Heart left ventricle (tissue), 13 donors: ENCODE data around the gene SLC6A4.

Source experiments
- POLR2A ChIP-seq, 2 donors: fragments of 450-650 bp; IDR thresholded peaks; one replicate each; pipeline ENCODE4 v1.6.1; 2017; ENCODE audit warnings: antibody characterized with exemption in 2 of 2, mild to moderate bottlenecking in 2 of 2, moderate library complexity in 2 of 2
- TF ChIP-seq, protein P1 (sequence below), 12 donors: fragments of 200-600 bp; sonication (generic) in 4 of 12; IDR thresholded peaks; one replicate each; pipeline versions ENCODE4 v1.5.0 to v1.8.0; 2018 to 2022; ENCODE audit warnings: antibody characterized with exemption in 12 of 12, mild to moderate bottlenecking in 5 of 12
- donor health status: ischemic (EF 13 %, LVEDD 7.1; RV severe dilation, severe dysfunction).
- donor health status: DM: no; HTN: yes; CAD: no.
- donor health status: DM: no; HTN: no; CAD: no.
- donor health status: ischemic (EF 25% LVEDD 6.9; RV normal size, moderate dysfunction).
- donor health status: ischemic (EF 25% LVEDD 5.7; RV mildly dilated, moderate dysfunction).
- donor health status: ischemic (EF 35%, LVEDD 5.7; RV mildly dilated, moderate dysfunction).
- donor health status: nonischemic (EF 11% LVEDD 7.7; RV severe dilation, severe dysfunction).
- donor health status: DM: yes; HTN: yes; CAD: no.
- donor health status: PGD.
- donor health status: ischemic (EF 29% LVEDD 5.4; RV normal size, mild dysfunction).
- donor health status: nonischemic (EF 23%, LVEDD 6.1; RV moderate dilation, normal function).

DNA sequence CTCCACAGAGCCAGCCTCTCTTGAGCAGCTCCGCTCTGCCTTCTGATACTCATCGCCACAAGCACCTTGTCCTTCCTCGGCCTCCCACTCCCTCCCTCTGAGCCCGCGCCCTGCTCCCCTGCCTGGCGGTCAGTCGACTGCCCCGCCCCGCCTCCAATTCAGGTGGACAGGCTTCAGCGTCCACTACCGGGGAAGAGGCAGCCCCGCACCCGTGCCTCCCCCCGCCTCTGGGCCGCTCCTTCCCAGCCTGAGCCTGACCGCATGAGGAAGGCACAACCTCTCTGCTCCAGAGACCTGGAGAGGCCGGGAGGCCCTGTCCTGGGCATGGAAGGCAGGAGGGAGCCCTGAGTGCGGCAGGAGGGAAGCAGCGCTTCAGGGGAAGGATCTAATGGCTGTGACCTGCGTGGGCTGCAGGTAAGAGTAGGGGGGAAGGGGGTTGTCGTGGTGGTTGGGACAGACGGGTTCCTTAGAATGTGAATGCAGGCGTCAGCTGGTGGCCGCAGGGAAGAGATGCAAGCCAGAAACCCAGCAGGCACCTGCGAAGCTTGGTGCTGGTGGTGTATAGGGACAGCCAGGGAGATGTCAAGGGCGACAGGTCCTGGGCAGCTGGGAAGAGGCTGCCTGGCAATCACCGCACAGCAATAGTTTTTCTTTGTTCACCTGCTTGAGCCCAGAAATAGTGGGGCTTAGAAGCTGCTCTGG, 3.0 kb upstream of the SLC6A4 start:
- TF ChIP-seq POLR2A (IDR thresholded peaks at IDR 0.05): no peak
- TF ChIP-seq, protein P1, sequence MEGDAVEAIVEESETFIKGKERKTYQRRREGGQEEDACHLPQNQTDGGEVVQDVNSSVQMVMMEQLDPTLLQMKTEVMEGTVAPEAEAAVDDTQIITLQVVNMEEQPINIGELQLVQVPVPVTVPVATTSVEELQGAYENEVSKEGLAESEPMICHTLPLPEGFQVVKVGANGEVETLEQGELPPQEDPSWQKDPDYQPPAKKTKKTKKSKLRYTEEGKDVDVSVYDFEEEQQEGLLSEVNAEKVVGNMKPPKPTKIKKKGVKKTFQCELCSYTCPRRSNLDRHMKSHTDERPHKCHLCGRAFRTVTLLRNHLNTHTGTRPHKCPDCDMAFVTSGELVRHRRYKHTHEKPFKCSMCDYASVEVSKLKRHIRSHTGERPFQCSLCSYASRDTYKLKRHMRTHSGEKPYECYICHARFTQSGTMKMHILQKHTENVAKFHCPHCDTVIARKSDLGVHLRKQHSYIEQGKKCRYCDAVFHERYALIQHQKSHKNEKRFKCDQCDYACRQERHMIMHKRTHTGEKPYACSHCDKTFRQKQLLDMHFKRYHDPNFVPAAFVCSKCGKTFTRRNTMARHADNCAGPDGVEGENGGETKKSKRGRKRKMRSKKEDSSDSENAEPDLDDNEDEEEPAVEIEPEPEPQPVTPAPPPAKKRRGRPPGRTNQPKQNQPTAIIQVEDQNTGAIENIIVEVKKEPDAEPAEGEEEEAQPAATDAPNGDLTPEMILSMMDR (IDR thresholded peaks at IDR 0.05): no peak
